HG03439 (cell line): Measurements from ENCODE around the gene DRAXIN.

Source experiments
- ATAC-seq: cut with Tn5 transposase; IDR thresholded peaks from one replicate; pipeline ENCODE4 v1.9.1; 2021; ENCODE audit warnings: mild to moderate bottlenecking, moderate library complexity; ENCODE audit not compliant: unreplicated experiment

DRAXIN gene

GRCh38 chr1:11759791-11760190 is 68.3 kb downstream of the DRAXIN start:
- ATAC-seq: no peak

- ATAC-seq: no peak
These were observed 69.8 kb downstream of the DRAXIN start for GRCh38 chr1:11761285-11761684.

- no peak for ATAC-seq
These were observed 70.5 kb downstream of the DRAXIN start, which contains the start of gene C1orf167 for GRCh38 chr1:11761988-11762406. Gene C1orf167, plus strand, starts transcription at chr1:11762193. Its CDS starts 2,208 bp downstream, at chr1:11764401.

GRCh38 chr1:11764115-11764514 is 72.6 kb downstream of the DRAXIN start:
- no peak for ATAC-seq

- ATAC-seq: no peak
These were observed 73.0 kb downstream of the DRAXIN start for GRCh38 chr1:11764519-11764918.

- ATAC-seq: no peak
These were observed 74.3 kb downstream of the DRAXIN start for GRCh38 chr1:11765661-11766428.

GRCh38 chr1:11766429-11766776 is 74.9 kb downstream of the DRAXIN start:
- ATAC-seq: no peak

- no peak for ATAC-seq
These were observed 76.6 kb downstream of the DRAXIN start for GRCh38 chr1:11767922-11768704.

- no peak for ATAC-seq
These were observed 77.3 kb downstream of the DRAXIN start for GRCh38 chr1:11768821-11769220.

- no peak for ATAC-seq
These were observed 77.8 kb downstream of the DRAXIN start for GRCh38 chr1:11769274-11769673.

- no peak for ATAC-seq
These were observed 78.5 kb downstream of the DRAXIN start for GRCh38 chr1:11770011-11770410.

- ATAC-seq: no peak
These were observed 80.1 kb downstream of the DRAXIN start for GRCh38 chr1:11771481-11772043.

GRCh38 chr1:11772458-11772857 is 80.9 kb downstream of the DRAXIN start:
- no peak for ATAC-seq

GRCh38 chr1:11774753-11775152 is 83.2 kb downstream of the DRAXIN start:
- no peak for ATAC-seq
